Right lobe of liver (tissue), 6 donors: Measurements from ENCODE around the gene LDAH. TPM values are rescaled to one million over a fixed set of nuclear protein-coding genes. Genes with fewer than 3 reads are reported as not detected.

Source experiments
- ATAC-seq, 4 donors: fragments of 200-7000 bp; cut with Tn5 transposase; one replicate each; pipeline ENCODE4 v1.9.1; 2020; ENCODE audit warnings: mild to moderate bottlenecking in 4 of 4, moderate library complexity in 4 of 4
- DNase-seq, 3 donors: peaks; one replicate each; pipeline ENCODE4 v3.0.0-alpha.2; 2020
- H3K27ac ChIP-seq, 3 donors: fragments of 200-600 bp; one replicate each; pipeline ENCODE4 v1.8.0; 2022
- H3K27me3 ChIP-seq, 2 donors: fragments of 200-600 bp; one replicate each; pipeline ENCODE4 v1.8.0; 2022
- H3K36me3 ChIP-seq, 4 donors: fragments of 200-600 bp; sonication (generic) in 1 of 4; one replicate each; pipeline versions ENCODE4 v1.5.1 to v1.8.0; 2017 to 2022; ENCODE audit warnings: control low read depth in 1 of 4
- H3K4me1 ChIP-seq, 4 donors: fragments of 200-600 bp; sonication (generic) in 1 of 4; one replicate each; pipeline versions ENCODE4 v1.5.1 to v1.8.0; 2017 to 2022; ENCODE audit warnings: control low read depth in 1 of 4
- H3K4me3 ChIP-seq, 3 donors: fragments of 200-600 bp; one replicate each; pipeline ENCODE4 v1.8.0; 2022
- H3K9me3 ChIP-seq, 4 donors: fragments of 200-600 bp; sonication (generic) in 1 of 4; one replicate each; pipeline versions ENCODE4 v1.5.1 to v1.8.0; 2017 to 2022; ENCODE audit warnings: control low read depth in 1 of 4
- CTCF ChIP-seq, 4 donors: fragments of 200-600 bp in 3 of 4; fragments of 450-650 bp in 1 of 4; IDR thresholded peaks; one replicate each; pipeline versions ENCODE4 v1.5.1 to v1.8.0; 2016 to 2022; ENCODE audit warnings: antibody characterized with exemption in 4 of 4, mild to moderate bottlenecking in 2 of 4
- POLR2A ChIP-seq: fragments of 450-650 bp; IDR thresholded peaks from one replicate; pipeline ENCODE4 v1.6.1; 2017; ENCODE audit warnings: antibody characterized with exemption, mild to moderate bottlenecking
- WGBS: methylation state at CpG from one replicate; pipeline ENCODE4 v1.1.6; 2018; ENCODE audit warnings: low coverage, low lambda C conversion rate; ENCODE audit not compliant: insufficient coverage; ENCODE audit errors: missing lambda C conversion rate; 5-methylcytosine and 5-hydroxymethylcytosine counted together
- intact Hi-C, 2 donors: fragments of 100-400 bp; cut with DNase I; formaldehyde crosslinking; loops; one replicate each; pipeline versions ENCODE4 v1.11.2 to v1.14.1; 2022
- long read RNA-seq: library from polyadenylated mRNA; unstranded; transcript quantifications from one replicate; pipeline ENCODE4 v2.0.0, GENCODE V29; 2019
- total RNA-seq, 6 experiments: library from RNA; depleted of rRNA in 2 of 6; stranded (reverse); fragments of >200 nt in 2 of 6; fragmentation: NEBNext Ultra II Directional in 3 of 6; extraction: Animal tissue kit (Norgen Biotek cat#: 25700) in 3 of 6; gene quantifications; one replicate each; pipeline versions ENCODE4 v1.1.0 to v1.2.4, GENCODE V29; 2016 to 2023
- donor health status: DM: no; HTN: yes; CAD: no.
- donor health status: DM: no; HTN: no; CAD: no.
- donor health status: DM: no; HTN: no; CAD: no.
- donor health status: DM: no; HTN: yes; CAD: no.
- donor health status: DM: no; HTN: yes; CAD: no.

Gene LDAH
- total RNA-seq, result 10 to 100 TPM in 5 of 6 experiments, 1 to 10 TPM in 1; 9.0 to 18.7 (median 14.1) TPM
- long read RNA-seq, partial matches to known transcripts, result 0 of 4 reads
- long read RNA-seq, other reads (novel, unspliced or antisense), result 0 of 4 reads

- DNase-seq (peak; percentile 91 to 94 (median 93)), ATAC-seq (peak; percentile 89 to 97 (median 93))
- Histone ChIP-seq H3K36me3 (no peaks in the 10 kb centered on the region), H3K4me3 (peak within 1 kb of the TSS; percentile 66 to 86 (median 71)), H3K27ac (peak within 1 kb of the TSS; percentile 92 to 98 (median 95)), H3K4me1 (no peaks in the 10 kb centered on the region), H3K27me3 (no peaks in the 10 kb centered on the region), H3K9me3 (no peaks in the 10 kb centered on the region)
- TF ChIP-seq POLR2A (peak; percentile 81), CTCF (IDR thresholded peaks at IDR 0.05) (no peak)
- intact Hi-C loops, result no loop called here
- under 1% methylated on average over 21 of the region's 46 CpGs for WGBS
These were observed at the start of gene LDAH for GRCh38 chr2:20822535-20823490. Gene LDAH, minus strand, starts transcription at chr2:20823101. Its CDS starts 21,638 bp downstream, at chr2:20801463.

- Histone ChIP-seq H3K9me3 (no peaks in the 10 kb centered on the region), H3K36me3 (no peaks in the 10 kb centered on the region), H3K27ac (no peak overlapping the region), H3K27me3 (no peaks in the 10 kb centered on the region), H3K4me1 (no peaks in the 10 kb centered on the region), H3K4me3 (no peak overlapping the region)
- no peak for TF ChIP-seq CTCF (IDR thresholded peaks at IDR 0.05)
- no peak for TF ChIP-seq POLR2A
- DNase-seq (no peak), ATAC-seq (no peak)
- intact Hi-C loops, result no loop called here
- WGBS, result 29% methylated on average over 2 of the region's 2 CpGs
These were observed 45.5 kb upstream of the LDAH start for GRCh38 chr2:20868377-20868776.

GRCh38 chr2:20862850-20863249 is 39.9 kb upstream of the LDAH start:
- intact Hi-C loops, result no loop called here
- H3K4me1 ChIP-seq, result no peaks in the 10 kb centered on the region
- TF ChIP-seq POLR2A (no peak), CTCF (IDR thresholded peaks at IDR 0.05) (no peak)
- H3K27ac ChIP-seq, result no peak overlapping the region
- no peaks in the 10 kb centered on the region for H3K9me3 ChIP-seq
- no peak for ATAC-seq
- WGBS, result 56% methylated on average over 6 of the region's 6 CpGs
- H3K27me3 ChIP-seq, result no peaks in the 10 kb centered on the region
- H3K36me3 ChIP-seq, result no peaks in the 10 kb centered on the region
- no peak overlapping the region for H3K4me3 ChIP-seq
- no peak for DNase-seq

- WGBS, result 61% methylated on average over 4 of the region's 4 CpGs
- intact Hi-C loops, result no loop called here
- TF ChIP-seq POLR2A, result no peak
- TF ChIP-seq CTCF (IDR thresholded peaks at IDR 0.05), result no peak
- ATAC-seq, result no peak
- H3K4me3 ChIP-seq, result no peak overlapping the region
- H3K27me3 ChIP-seq, result no peaks in the 10 kb centered on the region
- H3K4me1 ChIP-seq, result no peaks in the 10 kb centered on the region
- no peaks in the 10 kb centered on the region for H3K9me3 ChIP-seq
- H3K27ac ChIP-seq, result no peak overlapping the region
- H3K36me3 ChIP-seq, result no peaks in the 10 kb centered on the region
- DNase-seq, result no peak
These were observed 32.6 kb upstream of the LDAH start for GRCh38 chr2:20855456-20855855.
